Uterus (tissue), 4 donors: Measurements from ENCODE around the gene IQSEC3. TPM values are rescaled to one million over a fixed set of nuclear protein-coding genes. Genes with fewer than 3 reads are reported as not detected.

Experiments used
- DNase-seq, 2 donors: peaks; one replicate each; pipeline ENCODE4 v3.0.0-alpha.2; 2019 to 2020
- H3K27ac ChIP-seq, 2 donors: fragments of 200-600 bp; sonication (generic); 1 replicate in 1 of 2; 2 replicates in 1 of 2; pipeline ENCODE4 v1.5.1; 2016 to 2018
- H3K27me3 ChIP-seq, 2 donors: fragments of 200-600 bp; sonication (generic); one replicate each; pipeline ENCODE4 v1.5.1; 2018 to 2019; ENCODE audit warnings: control low read depth in 1 of 2
- H3K36me3 ChIP-seq, 2 donors: fragments of 200-600 bp; sonication (generic); one replicate each; pipeline ENCODE4 v1.5.1; 2019; ENCODE audit warnings: control low read depth in 1 of 2
- H3K4me1 ChIP-seq, 2 donors: fragments of 200-600 bp; sonication (generic); one replicate each; pipeline ENCODE4 v1.5.1; 2018 to 2019; ENCODE audit warnings: control low read depth in 1 of 2
- H3K4me3 ChIP-seq, 2 donors: fragments of 200-600 bp; sonication (generic); 1 replicate in 1 of 2; 2 replicates in 1 of 2; pipeline ENCODE4 v1.5.1; 2018 to 2019; ENCODE audit warnings: mild to moderate bottlenecking in 1 of 2
- H3K9me3 ChIP-seq, 2 donors: fragments of 200-600 bp; sonication (generic); one replicate each; pipeline ENCODE4 v1.5.1; 2019; ENCODE audit warnings: control low read depth in 1 of 2
- POLR2A ChIP-seq, 2 donors: fragments of 450-650 bp; IDR thresholded peaks; one replicate each; pipeline ENCODE4 v1.6.1; 2016; ENCODE audit warnings: antibody characterized with exemption in 2 of 2, mild to moderate bottlenecking in 1 of 2, moderate library complexity in 1 of 2
- intact Hi-C: fragments of 100-400 bp; cut with DNase I; formaldehyde crosslinking; loops from one replicate; pipeline ENCODE4 v1.15.1; 2023; ENCODE audit warnings: low total_unique reads
- total RNA-seq, 4 donors: library from RNA; depleted of rRNA in 3 of 4; stranded (reverse); fragments of >200 nt in 3 of 4; gene quantifications; one replicate each; pipeline versions ENCODE4 v1.1.0 to v1.2.4, GENCODE V29; 2014 to 2023
- TF ChIP-seq, protein P1 (sequence below), 4 experiments: fragments of 200-600 bp in 2 of 4; fragments of 450-650 bp in 2 of 4; sonication (generic) in 2 of 4; IDR thresholded peaks; one replicate each; pipeline ENCODE4 v1.5.1; 2016 to 2019; ENCODE audit warnings: antibody characterized with exemption in 4 of 4, mild to moderate bottlenecking in 2 of 4, moderate library complexity in 1 of 4
- donor health status: DM: yes; HTN: yes; CAD: no.

Gene IQSEC3
- total RNA-seq, 4 donors from 2014 or later: under 0.01 to 2.9 (median 1.3) TPM

DNA sequence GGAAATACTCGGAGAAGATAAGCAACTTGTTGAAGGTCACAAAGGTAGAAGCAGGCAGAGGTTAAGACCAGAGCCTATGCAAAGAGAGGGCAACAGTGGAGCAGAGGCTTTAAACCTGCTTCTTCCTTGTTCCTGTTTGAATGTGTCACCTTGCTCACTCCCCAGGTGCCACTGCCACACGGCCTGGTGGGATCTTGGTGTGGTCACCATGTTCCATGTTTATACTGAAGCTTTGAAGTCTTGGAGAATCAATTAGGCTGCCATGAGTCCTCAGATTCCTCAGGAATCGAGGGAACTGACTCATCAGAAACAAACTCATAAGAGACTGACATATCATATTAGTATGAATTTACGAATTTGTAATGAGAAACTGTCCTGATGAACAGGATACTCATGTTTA is 46.8 kb downstream of the IQSEC3 start:
- intact Hi-C loops: no loop called here
- H3K36me3 ChIP-seq: no peaks in the 10 kb centered on the region
- no peak overlapping the region for H3K27ac ChIP-seq
- H3K9me3 ChIP-seq: no peaks in the 10 kb centered on the region
- H3K4me1 ChIP-seq: no peaks in the 10 kb centered on the region
- TF ChIP-seq POLR2A (IDR thresholded peaks at IDR 0.05): no peak
- TF ChIP-seq, protein P1, sequence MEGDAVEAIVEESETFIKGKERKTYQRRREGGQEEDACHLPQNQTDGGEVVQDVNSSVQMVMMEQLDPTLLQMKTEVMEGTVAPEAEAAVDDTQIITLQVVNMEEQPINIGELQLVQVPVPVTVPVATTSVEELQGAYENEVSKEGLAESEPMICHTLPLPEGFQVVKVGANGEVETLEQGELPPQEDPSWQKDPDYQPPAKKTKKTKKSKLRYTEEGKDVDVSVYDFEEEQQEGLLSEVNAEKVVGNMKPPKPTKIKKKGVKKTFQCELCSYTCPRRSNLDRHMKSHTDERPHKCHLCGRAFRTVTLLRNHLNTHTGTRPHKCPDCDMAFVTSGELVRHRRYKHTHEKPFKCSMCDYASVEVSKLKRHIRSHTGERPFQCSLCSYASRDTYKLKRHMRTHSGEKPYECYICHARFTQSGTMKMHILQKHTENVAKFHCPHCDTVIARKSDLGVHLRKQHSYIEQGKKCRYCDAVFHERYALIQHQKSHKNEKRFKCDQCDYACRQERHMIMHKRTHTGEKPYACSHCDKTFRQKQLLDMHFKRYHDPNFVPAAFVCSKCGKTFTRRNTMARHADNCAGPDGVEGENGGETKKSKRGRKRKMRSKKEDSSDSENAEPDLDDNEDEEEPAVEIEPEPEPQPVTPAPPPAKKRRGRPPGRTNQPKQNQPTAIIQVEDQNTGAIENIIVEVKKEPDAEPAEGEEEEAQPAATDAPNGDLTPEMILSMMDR (IDR thresholded peaks at IDR 0.05): no peak
- DNase-seq: no peak
- no peaks in the 10 kb centered on the region for H3K27me3 ChIP-seq
- H3K4me3 ChIP-seq: no peak overlapping the region

DNA sequence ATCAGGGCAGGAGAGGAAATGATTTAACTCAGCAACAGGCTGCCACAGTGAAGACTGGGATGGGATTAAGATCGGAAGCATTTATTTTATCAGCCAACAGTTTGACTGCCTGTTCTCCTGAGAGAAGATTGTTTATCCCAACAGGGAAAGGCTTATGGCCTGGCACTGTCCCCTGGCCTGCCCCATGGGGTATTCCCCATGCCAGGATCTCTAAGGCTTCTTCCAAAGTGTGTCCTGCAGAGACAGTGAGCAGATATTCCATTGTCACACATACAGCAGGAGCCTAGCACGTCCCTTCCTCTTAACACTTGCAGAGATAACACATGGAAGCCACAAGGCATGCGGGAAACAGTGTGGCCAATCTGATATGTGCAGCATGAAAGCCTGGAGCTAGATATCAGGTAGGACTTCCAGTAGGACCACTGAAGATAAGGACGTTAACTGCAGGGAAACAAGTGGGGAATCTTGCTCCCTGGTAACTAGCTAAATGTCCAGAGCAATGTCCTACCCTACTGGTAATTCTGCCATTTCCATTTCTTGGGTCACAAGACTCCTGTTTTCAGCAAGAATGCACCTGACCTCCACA is 48.2 kb downstream of the IQSEC3 start:
- no peaks in the 10 kb centered on the region for H3K27me3 ChIP-seq
- no peak overlapping the region for H3K27ac ChIP-seq
- intact Hi-C loops: no loop called here
- TF ChIP-seq POLR2A (IDR thresholded peaks at IDR 0.05): no peak
- TF ChIP-seq, protein P1 (IDR thresholded peaks at IDR 0.05): no peak
- no peak for DNase-seq
- no peaks in the 10 kb centered on the region for H3K4me1 ChIP-seq
- H3K4me3 ChIP-seq: no peak overlapping the region
- no peaks in the 10 kb centered on the region for H3K36me3 ChIP-seq
- no peaks in the 10 kb centered on the region for H3K9me3 ChIP-seq

DNA sequence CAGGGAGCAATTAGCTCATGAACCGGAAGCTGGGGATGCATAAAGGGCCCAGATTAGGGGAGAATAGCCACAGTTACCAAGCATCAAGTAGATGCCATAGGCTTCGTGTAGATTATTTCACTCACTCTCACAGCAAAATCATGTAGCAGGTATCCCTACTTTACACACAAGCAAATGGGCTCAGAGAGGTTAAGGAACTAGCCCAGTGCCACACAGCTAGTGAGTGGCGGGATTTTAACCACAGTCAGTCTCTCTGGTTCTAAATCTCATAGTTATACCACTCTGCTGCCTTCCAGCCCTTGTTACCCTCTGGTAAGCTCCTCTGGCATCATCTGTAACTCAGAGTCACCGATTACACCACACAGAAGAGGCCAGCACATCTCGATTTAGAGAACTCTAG is 49.0 kb downstream of the IQSEC3 start:
- Histone ChIP-seq H3K36me3 (no peaks in the 10 kb centered on the region), H3K27me3 (no peaks in the 10 kb centered on the region), H3K4me1 (no peaks in the 10 kb centered on the region), H3K9me3 (no peaks in the 10 kb centered on the region), H3K4me3 (no peak overlapping the region), H3K27ac (no peak overlapping the region)
- intact Hi-C loops: no loop called here
- no peak for TF ChIP-seq POLR2A (IDR thresholded peaks at IDR 0.05)
- DNase-seq: no peak

DNA sequence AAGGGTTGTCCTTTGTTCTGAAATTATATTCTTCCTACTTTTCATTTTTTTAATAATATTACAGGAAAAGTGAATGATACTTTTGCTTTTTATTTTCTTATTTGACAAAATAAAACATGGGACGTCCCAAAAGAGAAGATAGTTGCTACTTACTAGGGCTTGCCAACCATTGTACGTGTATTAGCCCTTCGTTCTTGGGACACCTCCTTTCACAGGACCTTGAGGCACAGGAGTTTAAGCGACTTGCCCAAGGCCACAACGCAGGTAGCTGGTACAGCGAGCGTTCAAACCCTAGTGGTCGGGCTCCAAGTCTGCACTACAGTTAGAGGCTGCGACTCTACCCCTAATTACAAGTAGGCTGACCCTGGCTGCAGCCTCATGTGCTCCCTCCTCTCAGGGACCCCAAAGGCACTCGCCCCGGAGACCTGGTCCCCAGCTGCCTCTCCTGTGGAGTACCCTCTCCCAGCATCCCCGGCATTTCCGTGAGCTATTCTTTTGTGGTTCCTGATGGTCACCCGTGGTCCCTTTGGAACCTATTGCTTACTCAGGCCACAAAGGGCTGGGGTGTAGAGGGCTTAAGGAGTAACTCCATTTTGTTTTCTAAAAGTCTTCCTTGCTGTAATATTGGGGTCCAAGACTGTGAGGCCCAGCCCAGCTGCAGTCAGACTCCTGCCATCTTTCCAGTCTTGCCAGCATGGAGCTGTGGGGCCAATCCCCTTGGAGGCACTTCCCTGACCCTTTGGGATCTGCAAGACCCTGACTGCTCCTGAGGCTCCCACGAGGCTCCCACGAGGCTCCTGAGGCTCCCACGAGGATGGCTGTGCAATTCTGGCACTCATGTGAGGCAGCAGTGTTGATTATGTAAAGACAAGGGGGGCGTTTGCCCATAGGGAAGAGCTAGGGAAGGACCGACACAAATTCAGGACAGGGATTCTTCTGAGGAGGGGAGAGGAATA is 49.7 kb downstream of the IQSEC3 start:
- Histone ChIP-seq H3K27ac (no peak overlapping the region), H3K27me3 (no peaks in the 10 kb centered on the region), H3K36me3 (no peaks in the 10 kb centered on the region), H3K4me1 (no peaks in the 10 kb centered on the region), H3K4me3 (no peak overlapping the region), H3K9me3 (no peaks in the 10 kb centered on the region)
- no peak for TF ChIP-seq POLR2A (IDR thresholded peaks at IDR 0.05)
- TF ChIP-seq, protein P1 (IDR thresholded peaks at IDR 0.05): no peak
- no peak for DNase-seq
- intact Hi-C loops: no loop called here

DNA sequence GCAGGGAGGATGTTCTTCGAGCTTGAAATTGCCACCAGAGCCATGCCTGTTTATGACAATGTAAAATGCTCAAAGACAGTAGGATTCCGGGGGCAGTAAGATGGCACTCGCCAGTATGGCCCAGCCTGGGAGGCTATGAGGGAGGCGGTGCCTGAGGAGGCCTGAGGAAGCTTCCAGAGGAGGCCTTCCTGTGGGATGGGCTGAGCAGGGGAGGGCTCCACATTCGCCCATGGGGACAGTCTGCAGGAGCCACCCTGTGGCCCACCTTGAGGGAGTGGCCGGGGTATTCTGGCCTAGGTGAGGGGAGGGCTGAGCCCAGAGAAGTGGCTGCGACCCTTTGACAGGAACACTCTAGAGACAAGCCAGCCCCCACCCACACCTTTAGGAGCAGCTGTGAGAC is 50.7 kb downstream of the IQSEC3 start:
- H3K36me3 ChIP-seq: no peaks in the 10 kb centered on the region
- no peaks in the 10 kb centered on the region for H3K9me3 ChIP-seq
- no peak for DNase-seq
- H3K27me3 ChIP-seq: no peaks in the 10 kb centered on the region
- H3K4me1 ChIP-seq: no peaks in the 10 kb centered on the region
- no peak overlapping the region for H3K4me3 ChIP-seq
- TF ChIP-seq, protein P1 (IDR thresholded peaks at IDR 0.05): no peak
- TF ChIP-seq POLR2A (IDR thresholded peaks at IDR 0.05): no peak
- intact Hi-C loops: no loop called here
- H3K27ac ChIP-seq: no peak overlapping the region
